ENCODE measurements around the gene SLAMF6. TPM values are rescaled to one million over a fixed set of nuclear protein-coding genes. Genes with fewer than 3 reads are reported as not detected.
A peak's percentile ranks its signal among the peaks of the same experiment; 100 is the strongest.

SLAMF6 gene
- 1 to 10 TPM; 1.2 to 5.6 TPM for total RNA-seq

- H3K27me3 ChIP-seq (replicated peaks; ENCODE audit: insufficient read depth), result no peaks in the 10 kb centered on the region
- no peaks in the 10 kb centered on the region for H3K36me3 ChIP-seq
- peak within 1 kb of the TSS; percentile 45 for H3K4me3 ChIP-seq
- no peak within 1 kb of the TSS for H3K27ac ChIP-seq
- TF ChIP-seq, protein P1, sequence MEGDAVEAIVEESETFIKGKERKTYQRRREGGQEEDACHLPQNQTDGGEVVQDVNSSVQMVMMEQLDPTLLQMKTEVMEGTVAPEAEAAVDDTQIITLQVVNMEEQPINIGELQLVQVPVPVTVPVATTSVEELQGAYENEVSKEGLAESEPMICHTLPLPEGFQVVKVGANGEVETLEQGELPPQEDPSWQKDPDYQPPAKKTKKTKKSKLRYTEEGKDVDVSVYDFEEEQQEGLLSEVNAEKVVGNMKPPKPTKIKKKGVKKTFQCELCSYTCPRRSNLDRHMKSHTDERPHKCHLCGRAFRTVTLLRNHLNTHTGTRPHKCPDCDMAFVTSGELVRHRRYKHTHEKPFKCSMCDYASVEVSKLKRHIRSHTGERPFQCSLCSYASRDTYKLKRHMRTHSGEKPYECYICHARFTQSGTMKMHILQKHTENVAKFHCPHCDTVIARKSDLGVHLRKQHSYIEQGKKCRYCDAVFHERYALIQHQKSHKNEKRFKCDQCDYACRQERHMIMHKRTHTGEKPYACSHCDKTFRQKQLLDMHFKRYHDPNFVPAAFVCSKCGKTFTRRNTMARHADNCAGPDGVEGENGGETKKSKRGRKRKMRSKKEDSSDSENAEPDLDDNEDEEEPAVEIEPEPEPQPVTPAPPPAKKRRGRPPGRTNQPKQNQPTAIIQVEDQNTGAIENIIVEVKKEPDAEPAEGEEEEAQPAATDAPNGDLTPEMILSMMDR (IDR thresholded peaks at IDR 0.05), result no peak
- no peaks in the 10 kb centered on the region for H3K4me1 ChIP-seq (ENCODE audit: control insufficient read depth in 1 of 2, low read depth in 2 of 2)
- DNase-seq (ENCODE audit: low spot score) (no peak), ATAC-seq (ENCODE audit: insufficient number of reproducible peaks, low FRiP score, low read depth) (no peak)
- no peaks in the 10 kb centered on the region for H3K9me3 ChIP-seq
These were observed at the start of gene SLAMF6 for GRCh38 chr1:160522622-160523345. TSS of gene SLAMF6 (minus strand) at chr1:160523255. CDS start at chr1:160523192, 63 bp downstream.

- TF ChIP-seq, protein P1 (IDR thresholded peaks at IDR 0.05), result no peak
- no peaks in the 10 kb centered on the region for H3K36me3 ChIP-seq
- no peak overlapping the region for H3K27ac ChIP-seq
- ATAC-seq (ENCODE audit: insufficient number of reproducible peaks, low FRiP score, low read depth) (no peak), DNase-seq (ENCODE audit: low spot score) (no peak)
- H3K27me3 ChIP-seq (replicated peaks; ENCODE audit: insufficient read depth), result no peaks in the 10 kb centered on the region
- H3K4me1 ChIP-seq (ENCODE audit: control insufficient read depth in 1 of 2, low read depth in 2 of 2), result peaks cover 0 to 3% of the 10 kb centered on the region in 2 donors
- H3K9me3 ChIP-seq, result no peaks in the 10 kb centered on the region
- H3K4me3 ChIP-seq, result no peak overlapping the region
These were observed 47.8 kb upstream of the SLAMF6 start for GRCh38 chr1:160570840-160571239.

- Histone ChIP-seq H3K9me3 (no peaks in the 10 kb centered on the region), H3K36me3 (no peaks in the 10 kb centered on the region), H3K27ac (no peak overlapping the region), H3K27me3 (replicated peaks; ENCODE audit: insufficient read depth) (no peaks in the 10 kb centered on the region), H3K4me3 (no peak overlapping the region), H3K4me1 (ENCODE audit: control insufficient read depth in 1 of 2, low read depth in 2 of 2) (peaks cover 0 to 3% of the 10 kb centered on the region in 2 donors)
- ATAC-seq (ENCODE audit: insufficient number of reproducible peaks, low FRiP score, low read depth) (no peak), DNase-seq (ENCODE audit: low spot score) (no peak)
- TF ChIP-seq, protein P1 (IDR thresholded peaks at IDR 0.05), result no peak
These were observed 46.8 kb upstream of the SLAMF6 start for GRCh38 chr1:160569806-160570205.

- Histone ChIP-seq H3K27ac (no peak overlapping the region), H3K4me1 (ENCODE audit: control insufficient read depth in 1 of 2, low read depth in 2 of 2) (peaks cover 0 to 3% of the 10 kb centered on the region in 2 donors), H3K9me3 (peaks cover 3% of the 10 kb centered on the region), H3K27me3 (replicated peaks; ENCODE audit: insufficient read depth) (no peaks in the 10 kb centered on the region), H3K4me3 (no peak overlapping the region), H3K36me3 (no peaks in the 10 kb centered on the region)
- ATAC-seq (ENCODE audit: insufficient number of reproducible peaks, low FRiP score, low read depth) (no peak), DNase-seq (ENCODE audit: low spot score) (no peak)
- TF ChIP-seq, protein P1 (IDR thresholded peaks at IDR 0.05), result no peak
These were observed 45.0 kb upstream of the SLAMF6 start for GRCh38 chr1:160567858-160568682.

GRCh38 chr1:160567341-160567740 is 44.3 kb upstream of the SLAMF6 start:
- Histone ChIP-seq H3K9me3 (peaks cover 5% of the 10 kb centered on the region), H3K4me3 (no peak overlapping the region), H3K27ac (no peak overlapping the region), H3K36me3 (no peaks in the 10 kb centered on the region), H3K4me1 (ENCODE audit: control insufficient read depth in 1 of 2, low read depth in 2 of 2) (peaks cover 0 to 3% of the 10 kb centered on the region in 2 donors), H3K27me3 (replicated peaks; ENCODE audit: insufficient read depth) (no peaks in the 10 kb centered on the region)
- DNase-seq (ENCODE audit: low spot score) (no peak), ATAC-seq (ENCODE audit: insufficient number of reproducible peaks, low FRiP score, low read depth) (no peak)
- TF ChIP-seq, protein P1 (IDR thresholded peaks at IDR 0.05), result no peak
